GM18867 (cell line): ENCODE data around the gene RELA.
"Not testable (repeated sequence)": the region's sequence is repeated elsewhere in the genome, so short reads cannot be mapped to it uniquely, and the experiment has no call there.

ENCODE experiments used
- ATAC-seq: cut with Tn5 transposase; IDR thresholded peaks from one replicate; pipeline ENCODE4 v1.9.1; 2021; ENCODE audit warnings: mild to moderate bottlenecking, moderate library complexity; ENCODE audit not compliant: unreplicated experiment

The RELA gene

DNA sequence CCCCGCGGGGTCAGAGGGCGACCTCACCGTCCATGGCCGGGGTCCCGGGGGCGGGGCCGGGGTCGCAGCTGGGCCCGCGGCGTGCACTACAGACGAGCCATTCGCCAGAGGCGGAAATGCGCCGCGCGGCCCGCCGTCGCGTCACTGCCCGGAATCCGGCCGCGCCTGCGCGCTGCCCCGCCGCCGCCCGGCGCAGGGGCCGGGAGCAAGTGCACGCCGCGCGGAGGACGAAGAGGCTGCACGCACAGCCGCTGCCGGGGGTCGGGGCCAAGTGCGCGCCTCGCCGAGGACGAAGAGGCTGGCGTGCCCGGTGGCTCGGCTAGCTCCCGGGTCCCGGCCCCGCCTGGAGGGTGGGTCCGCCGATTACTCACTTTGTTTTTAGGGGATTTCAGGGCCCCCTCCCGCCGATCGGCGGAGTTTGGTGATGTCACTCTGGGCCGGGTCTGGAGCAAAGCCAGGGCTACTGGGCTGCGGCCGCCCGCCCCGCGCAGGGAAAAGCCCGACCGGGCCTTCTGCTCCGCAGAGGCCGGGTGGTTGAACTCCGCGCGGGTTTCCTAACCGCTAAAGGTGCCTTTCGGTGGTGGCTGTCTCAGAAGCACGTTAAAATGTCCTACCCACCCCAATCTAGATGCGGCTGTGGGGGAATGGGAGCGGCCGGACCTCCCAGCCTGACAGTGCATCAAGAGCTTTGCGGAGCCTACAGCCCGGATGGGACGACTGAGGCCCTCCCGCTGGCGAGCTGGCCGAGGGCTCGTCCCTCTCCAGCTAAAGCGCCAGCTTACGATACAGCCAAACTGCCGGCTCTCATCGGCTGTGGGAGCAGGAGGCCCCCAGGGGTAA, at the start of gene RELA:
TSS of gene RELA (minus strand) at position 118 of the 840 bp plus-strand sequence. CDS start at position 34, 84 bp downstream.
- peak; percentile 74 for ATAC-seq

DNA sequence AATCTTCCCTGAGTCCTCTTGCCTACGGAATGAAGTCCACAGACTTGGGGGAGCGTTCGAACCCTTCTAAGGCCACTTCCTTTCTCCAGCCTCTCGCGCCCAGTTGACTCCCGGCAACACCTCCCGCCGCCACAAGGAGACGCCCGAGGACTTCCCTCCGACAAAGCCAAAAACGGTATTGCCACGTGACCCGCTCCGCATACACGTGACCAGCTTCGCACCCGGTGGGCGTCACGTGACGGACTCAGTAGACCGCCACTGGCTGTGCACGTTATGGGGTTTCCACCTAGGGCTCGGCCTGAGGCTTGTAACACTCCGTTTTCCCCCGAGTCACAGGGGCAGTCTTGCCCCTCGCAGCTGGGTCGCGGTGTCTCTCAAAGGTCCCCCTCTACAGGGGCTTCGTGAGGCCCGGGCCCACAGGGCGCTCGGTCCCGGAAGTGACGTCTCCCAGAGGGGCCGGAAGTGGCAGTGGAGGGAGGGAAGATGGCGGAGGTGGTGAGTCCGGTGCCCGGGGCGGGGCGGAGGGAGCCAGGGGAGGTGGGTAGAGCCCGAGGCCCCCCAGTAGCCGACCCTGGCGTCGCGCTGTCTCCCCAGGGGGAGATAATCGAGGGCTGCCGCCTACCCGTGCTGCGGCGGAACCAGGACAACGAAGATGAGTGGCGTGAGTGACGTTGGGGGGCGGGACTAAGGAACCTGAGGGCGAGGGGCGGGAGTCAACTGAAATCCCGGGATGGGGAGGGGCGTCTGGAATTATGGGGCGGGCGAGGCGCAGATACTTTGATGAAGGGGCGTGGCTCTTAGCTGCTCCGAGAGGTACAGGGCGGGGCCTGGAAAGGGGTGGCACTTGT, 49.3 kb upstream of the RELA start, which contains the start of gene KAT5:
TSS of gene KAT5 (plus strand) at position 468 of the 848 bp plus-strand sequence. CDS start at position 484, 16 bp downstream.
- ATAC-seq = peak; percentile 78

GRCh38 chr11:65710421-65710820, 47.7 kb upstream of the RELA start:
- no peak for ATAC-seq

- no peak for ATAC-seq
Observed at GRCh38 chr11:65709661-65710060, 46.9 kb upstream of the RELA start.

- no peak for ATAC-seq
Observed at GRCh38 chr11:65708451-65708850, 45.7 kb upstream of the RELA start.

GRCh38 chr11:65707002-65707401, 44.3 kb upstream of the RELA start:
- not testable (repeated sequence) for ATAC-seq

DNA sequence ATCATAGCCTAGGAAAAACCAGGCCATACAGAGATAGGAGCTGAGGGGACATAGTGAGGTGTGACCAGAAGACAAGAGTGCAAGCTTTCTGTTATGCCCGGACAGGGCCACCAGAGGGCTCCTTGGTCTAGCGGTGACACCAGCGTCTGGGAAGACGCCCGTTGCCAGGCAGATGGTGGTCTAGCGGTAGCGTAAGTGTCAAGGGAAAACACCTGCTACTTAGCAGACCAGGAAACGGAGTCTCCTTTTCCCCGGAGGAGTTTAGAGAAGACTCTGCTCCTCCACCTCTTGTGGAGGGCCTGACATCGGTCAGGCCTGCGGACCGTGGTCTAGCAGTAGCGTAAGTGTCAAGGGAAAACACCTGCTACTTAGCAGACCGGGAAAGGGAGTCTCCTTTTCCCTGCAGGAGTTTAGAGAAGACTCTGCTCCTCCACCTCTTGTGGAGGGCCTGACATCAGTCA, 43.6 kb upstream of the RELA start:
- ATAC-seq = not testable (repeated sequence)

GRCh38 chr11:65703846-65704245, 41.1 kb upstream of the RELA start:
- no peak for ATAC-seq

GRCh38 chr11:65701686-65702085, 39.0 kb upstream of the RELA start:
- no peak for ATAC-seq

DNA sequence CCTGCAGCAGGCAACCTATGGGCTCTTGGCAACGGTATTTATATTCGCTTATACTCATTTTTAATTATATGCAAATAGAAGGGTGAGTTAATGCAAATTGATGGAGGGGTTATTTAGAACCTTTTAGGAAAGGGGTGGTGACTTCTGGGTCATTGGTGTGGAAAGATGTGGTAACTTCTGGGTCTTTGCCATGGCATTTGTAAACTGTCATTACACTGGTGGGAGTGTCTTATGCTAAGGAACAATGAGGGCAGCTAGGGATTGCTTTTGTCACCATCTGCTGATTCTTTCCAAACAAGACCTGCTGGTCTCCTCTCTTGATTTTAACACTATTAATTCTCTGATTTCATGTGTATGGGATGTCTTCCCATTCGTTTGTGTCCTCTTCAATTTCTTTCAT, 37.7 kb upstream of the RELA start:
- ATAC-seq = no peak

- no peak for ATAC-seq
Observed at GRCh38 chr11:65699306-65699705, 36.6 kb upstream of the RELA start.

DNA sequence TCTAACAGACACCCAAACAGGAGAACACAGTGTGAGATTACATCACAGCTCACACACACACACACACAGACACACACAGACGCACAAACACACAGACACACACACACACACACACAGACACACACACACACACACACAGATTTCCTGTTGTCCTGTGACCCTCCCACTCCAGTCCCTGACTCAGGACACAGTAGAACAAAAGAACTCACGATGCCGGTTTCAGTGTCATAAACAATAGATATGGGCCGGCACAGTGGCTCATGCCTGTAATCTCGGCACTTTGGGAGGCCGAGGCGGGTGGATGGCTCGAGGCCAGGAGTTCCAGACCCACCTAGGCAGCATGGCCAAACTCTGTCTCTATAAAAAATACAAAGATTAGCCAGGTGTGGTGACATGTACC, 35.5 kb upstream of the RELA start:
- ATAC-seq = no peak

- no peak for ATAC-seq
Observed at GRCh38 chr11:65696802-65697552, 34.3 kb upstream of the RELA start.

DNA sequence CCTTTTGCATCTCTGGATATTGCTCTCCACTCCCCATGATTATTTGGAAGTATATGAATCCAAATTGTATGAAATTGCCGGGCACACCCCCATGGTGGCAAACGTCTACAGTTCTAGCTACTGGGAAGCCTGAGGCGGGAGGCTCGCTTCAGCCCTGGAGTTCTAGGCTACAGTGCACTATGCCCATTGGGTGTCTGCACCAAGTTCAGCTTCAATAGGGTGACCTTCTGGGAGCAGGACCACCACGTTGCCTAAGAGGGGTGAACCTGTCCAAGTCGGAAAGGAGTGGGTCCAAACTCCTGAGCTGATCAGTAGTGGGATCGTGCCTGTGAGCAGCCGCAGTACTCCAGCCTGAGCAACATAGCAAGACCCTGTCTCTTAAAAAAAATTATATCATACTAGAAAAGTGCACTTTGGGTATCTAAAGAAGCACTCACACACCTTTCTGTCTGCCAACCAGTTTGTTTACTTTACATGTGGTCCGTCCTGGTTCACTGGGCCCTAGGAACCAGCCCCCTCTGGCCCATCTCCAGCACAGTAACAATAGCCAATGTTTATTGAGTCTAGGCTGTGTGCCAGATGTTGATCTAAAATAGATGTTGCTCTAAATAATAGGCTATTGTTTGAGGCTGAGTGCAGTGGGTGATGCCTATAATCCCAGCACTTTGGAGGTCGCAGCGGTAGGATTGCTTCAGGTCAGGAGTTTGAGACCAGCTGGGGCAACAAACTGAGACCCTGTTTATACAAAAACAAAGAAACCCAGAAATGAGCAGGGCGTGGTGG, 32.9 kb upstream of the RELA start:
- ATAC-seq = no peak

DNA sequence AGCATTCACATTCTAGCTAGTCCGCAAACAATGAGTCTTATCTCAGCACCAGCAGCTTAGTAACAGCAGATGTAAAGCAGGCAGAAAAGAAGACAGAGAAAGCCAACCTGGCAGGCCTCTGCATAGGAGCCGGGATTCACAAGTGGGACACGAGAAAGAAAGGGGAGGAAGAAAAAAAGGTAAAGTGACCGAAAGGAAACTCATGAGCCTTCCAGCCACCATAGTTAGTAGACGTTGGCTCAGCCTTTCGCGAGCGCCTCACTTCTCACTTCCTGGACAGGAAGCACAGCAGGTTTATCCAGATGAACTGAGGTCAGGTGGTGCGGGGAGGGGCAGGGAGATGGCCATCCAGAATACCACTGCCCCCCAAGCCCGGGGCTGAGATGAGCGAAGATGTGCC, 29.7 kb upstream of the RELA start:
- ATAC-seq = no peak

- ATAC-seq = not testable (repeated sequence)
Observed at GRCh38 chr11:65691847-65692246, 29.1 kb upstream of the RELA start.

- ATAC-seq = no peak
Observed at GRCh38 chr11:65685981-65686380, 23.3 kb upstream of the RELA start.

DNA sequence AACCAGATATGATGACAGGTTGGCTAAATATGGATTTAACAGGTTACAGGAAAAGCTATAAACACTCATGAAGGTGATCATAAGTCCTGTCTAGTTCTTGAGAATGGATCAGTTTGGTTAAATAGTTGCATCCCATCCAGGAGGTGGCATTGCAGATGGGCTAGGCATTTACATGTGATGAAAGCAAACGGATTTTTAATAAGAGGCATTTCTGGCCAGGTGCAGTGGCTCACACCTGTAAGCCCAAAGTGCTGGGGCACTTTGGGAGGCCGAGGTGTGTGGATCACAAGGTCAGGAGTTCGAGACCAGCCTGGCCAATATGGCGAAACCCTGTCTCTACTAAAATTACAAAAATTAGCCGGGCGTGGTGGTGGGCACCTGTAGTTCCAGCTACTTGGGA, 20.8 kb upstream of the RELA start:
- ATAC-seq = not testable (repeated sequence)

DNA sequence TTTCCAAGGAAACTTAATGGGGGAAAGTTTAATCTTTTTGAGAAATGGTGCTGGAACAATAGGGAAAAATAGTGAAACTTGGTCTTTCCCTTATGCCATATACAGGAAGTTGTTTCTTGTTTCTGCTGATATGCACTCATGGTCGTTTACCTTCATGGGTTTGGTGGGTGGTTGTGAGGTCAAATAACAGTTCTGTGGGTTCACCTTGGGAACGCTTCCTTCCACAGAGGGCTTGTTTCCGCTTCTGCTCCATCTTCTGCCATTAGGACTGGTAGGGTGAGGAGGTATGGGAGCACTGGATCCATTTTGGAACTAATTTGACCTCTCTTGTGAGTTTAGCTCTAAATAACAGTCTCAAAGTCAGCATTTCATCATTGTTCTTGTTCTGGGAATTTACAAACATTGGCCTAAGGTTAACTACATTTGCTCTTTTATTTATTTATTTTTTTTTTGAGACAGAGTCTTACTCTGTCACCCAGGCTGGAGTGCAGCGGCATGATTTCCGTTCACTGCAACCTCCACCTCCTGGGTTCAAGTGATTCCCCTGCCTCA, 17.6 kb upstream of the RELA start:
- ATAC-seq = no peak

- ATAC-seq = no peak
Observed at GRCh38 chr11:65672982-65673381, 10.3 kb upstream of the RELA start.
